Upper lobe of left lung (tissue), 6 donors: ENCODE results near the gene SHC2. TPM values are rescaled to one million over a fixed set of nuclear protein-coding genes. Genes with fewer than 3 reads are reported as not detected.
A peak's percentile ranks its signal among the peaks of the same experiment; 100 is the strongest.

Experiments used
- ATAC-seq, 2 donors: fragments of 200-7000 bp; cut with Tn5 transposase; one replicate each; pipeline ENCODE4 v1.9.1; 2022; ENCODE audit warnings: mild to moderate bottlenecking in 2 of 2, moderate library complexity in 2 of 2; ENCODE audit not compliant: low FRiP score in 2 of 2
- DNase-seq, 2 donors: peaks; one replicate each; pipeline ENCODE4 v3.0.0-alpha.2; 2019 to 2020
- H3K27ac ChIP-seq, 4 donors: fragments of 200-600 bp; sonication (generic); one replicate each; pipeline ENCODE4 v1.5.1; 2016 to 2019
- H3K27me3 ChIP-seq, 4 donors: fragments of 200-600 bp; sonication (generic); one replicate each; pipeline ENCODE4 v1.5.1; 2017 to 2019
- H3K36me3 ChIP-seq, 4 donors: fragments of 200-600 bp; sonication (generic); one replicate each; pipeline ENCODE4 v1.5.1; 2016 to 2019
- H3K4me1 ChIP-seq, 4 donors: fragments of 200-600 bp; sonication (generic); one replicate each; pipeline ENCODE4 v1.5.1; 2018 to 2019
- H3K4me3 ChIP-seq, 4 donors: fragments of 200-600 bp; sonication (generic); one replicate each; pipeline ENCODE4 v1.5.1; 2017 to 2019; ENCODE audit warnings: mild to moderate bottlenecking in 2 of 4, moderate library complexity in 1 of 4
- H3K9me3 ChIP-seq, 4 donors: fragments of 200-600 bp; sonication (generic); one replicate each; pipeline ENCODE4 v1.5.1; 2018 to 2019
- EP300 ChIP-seq, 4 donors: sonication (generic); formaldehyde crosslinking; IDR thresholded peaks; one replicate each; pipeline ENCODE4 v1.5.1; 2017; ENCODE audit warnings: antibody characterized with exemption in 4 of 4, control low read depth in 2 of 4
- POLR2A ChIP-seq, 4 donors: fragments of 450-650 bp; IDR thresholded peaks; one replicate each; pipeline ENCODE4 v1.5.1; 2016 to 2017; ENCODE audit warnings: antibody characterized with exemption in 4 of 4, mild to moderate bottlenecking in 2 of 4
- POLR2AphosphoS5 ChIP-seq, 2 donors: sonication (generic); formaldehyde crosslinking; IDR thresholded peaks; one replicate each; pipeline ENCODE4 v1.5.1; 2017; ENCODE audit warnings: antibody characterized with exemption in 2 of 2
- WGBS, 2 donors: methylation state at CpG; one replicate each; pipeline ENCODE4 v1.1.5; 2017 to 2018; 5-methylcytosine and 5-hydroxymethylcytosine counted together
- total RNA-seq, 6 donors: library from RNA; depleted of rRNA in 4 of 6; stranded (reverse); fragments of >200 nt in 4 of 6; gene quantifications; one replicate each; pipeline versions ENCODE4 v1.1.0 to v1.2.1, GENCODE V29; 2016 to 2021
- TF ChIP-seq, protein P1 (sequence below), 6 experiments: fragments of 450-650 bp in 4 of 6; fragments of 200-600 bp in 2 of 6; sonication (generic) in 2 of 6; IDR thresholded peaks; one replicate each; pipeline ENCODE4 v1.5.1; 2016 to 2019; ENCODE audit warnings: antibody characterized with exemption in 6 of 6
- donor health status: DM: no; HTN: no; CAD: no; lungs with moderate emphysema.
- donor health status: DM: no; HTN: yes; CAD: no; lungs with severe emphysema.

Gene SHC2
- total RNA-seq, 6 donors from 2014 or later, result 10.5 to 104 (median 22.5) TPM

DNA sequence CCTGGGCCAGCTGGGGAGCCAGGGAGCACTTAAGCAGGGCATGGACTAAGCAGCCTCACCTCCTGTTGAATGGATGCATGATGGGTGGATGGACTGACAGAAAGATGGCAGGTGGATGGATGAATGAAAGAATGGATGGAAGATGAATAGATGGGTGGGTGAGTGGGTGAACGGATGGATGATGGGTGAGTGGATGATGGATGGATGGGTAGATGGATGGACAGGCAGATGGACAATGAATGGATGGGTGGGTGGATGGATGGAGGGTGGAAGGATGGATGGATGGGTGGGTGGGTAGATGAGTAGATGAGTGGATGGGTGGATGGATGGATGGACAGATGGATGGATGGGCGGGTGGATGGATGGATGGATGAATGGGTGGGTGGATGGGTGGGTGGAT, 18.7 kb downstream of the SHC2 start:
- no peaks in the 10 kb centered on the region for H3K27me3 ChIP-seq
- ATAC-seq (no peak), DNase-seq (no peak)
- no peak overlapping the region for H3K27ac ChIP-seq
- 95 to 99% methylated on average over 2 of the region's 2 CpGs for WGBS, 2 donors
- H3K9me3 ChIP-seq, result no peaks in the 10 kb centered on the region
- TF ChIP-seq, protein P1, sequence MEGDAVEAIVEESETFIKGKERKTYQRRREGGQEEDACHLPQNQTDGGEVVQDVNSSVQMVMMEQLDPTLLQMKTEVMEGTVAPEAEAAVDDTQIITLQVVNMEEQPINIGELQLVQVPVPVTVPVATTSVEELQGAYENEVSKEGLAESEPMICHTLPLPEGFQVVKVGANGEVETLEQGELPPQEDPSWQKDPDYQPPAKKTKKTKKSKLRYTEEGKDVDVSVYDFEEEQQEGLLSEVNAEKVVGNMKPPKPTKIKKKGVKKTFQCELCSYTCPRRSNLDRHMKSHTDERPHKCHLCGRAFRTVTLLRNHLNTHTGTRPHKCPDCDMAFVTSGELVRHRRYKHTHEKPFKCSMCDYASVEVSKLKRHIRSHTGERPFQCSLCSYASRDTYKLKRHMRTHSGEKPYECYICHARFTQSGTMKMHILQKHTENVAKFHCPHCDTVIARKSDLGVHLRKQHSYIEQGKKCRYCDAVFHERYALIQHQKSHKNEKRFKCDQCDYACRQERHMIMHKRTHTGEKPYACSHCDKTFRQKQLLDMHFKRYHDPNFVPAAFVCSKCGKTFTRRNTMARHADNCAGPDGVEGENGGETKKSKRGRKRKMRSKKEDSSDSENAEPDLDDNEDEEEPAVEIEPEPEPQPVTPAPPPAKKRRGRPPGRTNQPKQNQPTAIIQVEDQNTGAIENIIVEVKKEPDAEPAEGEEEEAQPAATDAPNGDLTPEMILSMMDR (IDR thresholded peaks at IDR 0.05), result no peak
- no peak for TF ChIP-seq EP300 (IDR thresholded peaks at IDR 0.05)
- TF ChIP-seq POLR2A (IDR thresholded peaks at IDR 0.05), result no peak
- TF ChIP-seq POLR2AphosphoS5 (IDR thresholded peaks at IDR 0.05), result no peak
- H3K4me1 ChIP-seq, result peaks cover 0 to 9% (median 7%) of the 10 kb centered on the region in 4 donors
- H3K36me3 ChIP-seq, result peaks cover 0 to 9% (median 0%) of the 10 kb centered on the region in 4 donors
- H3K4me3 ChIP-seq, result no peak overlapping the region

DNA sequence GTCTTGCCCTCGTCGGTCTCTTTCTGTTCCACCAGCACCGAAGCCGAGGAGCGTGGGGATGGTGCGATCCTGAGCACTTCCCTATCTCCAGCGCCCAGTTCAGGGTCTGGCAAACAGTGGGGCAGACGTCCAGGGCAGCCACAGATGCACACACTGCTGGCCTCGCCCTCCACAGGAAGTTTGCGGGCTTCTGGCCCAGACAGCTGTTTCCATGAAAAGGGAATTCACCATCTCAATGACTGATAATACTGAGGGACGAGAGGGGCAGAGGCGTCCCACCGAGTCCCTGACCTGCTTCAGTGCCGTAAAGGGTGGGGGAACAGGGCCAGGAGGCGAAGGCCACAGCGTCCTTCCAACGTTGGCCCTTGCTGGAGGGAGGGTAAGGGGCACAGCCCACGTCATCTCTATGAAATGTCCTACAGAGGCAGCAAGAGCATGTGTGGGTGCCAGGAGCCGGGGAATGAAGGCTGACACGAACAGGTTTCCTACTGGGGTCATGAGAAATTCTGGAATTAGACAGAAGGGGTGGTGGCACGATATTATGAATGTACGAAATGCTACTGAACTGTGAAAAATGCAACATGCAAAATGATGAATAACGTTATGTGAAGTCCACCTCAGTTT, 19.5 kb downstream of the SHC2 start:
- peak in 1 of 2 donors; percentile 29 for DNase-seq
- H3K4me3 ChIP-seq, result no peak overlapping the region
- TF ChIP-seq POLR2AphosphoS5 (IDR thresholded peaks at IDR 0.05), result no peak
- TF ChIP-seq, protein P1 (IDR thresholded peaks at IDR 0.05), result no peak
- TF ChIP-seq EP300 (IDR thresholded peaks at IDR 0.05), result no peak
- no peak for TF ChIP-seq POLR2A (IDR thresholded peaks at IDR 0.05)
- H3K9me3 ChIP-seq, result no peaks in the 10 kb centered on the region
- peaks cover 0 to 9% (median 6%) of the 10 kb centered on the region in 4 donors for H3K4me1 ChIP-seq
- peaks cover 0 to 11% (median 0%) of the 10 kb centered on the region in 4 donors for H3K36me3 ChIP-seq
- no peak overlapping the region for H3K27ac ChIP-seq
- ATAC-seq, result no peak
- 33 to 45% methylated on average over 17 to 19 of the region's 23 CpGs for WGBS, 2 donors
- H3K27me3 ChIP-seq, result no peaks in the 10 kb centered on the region

DNA sequence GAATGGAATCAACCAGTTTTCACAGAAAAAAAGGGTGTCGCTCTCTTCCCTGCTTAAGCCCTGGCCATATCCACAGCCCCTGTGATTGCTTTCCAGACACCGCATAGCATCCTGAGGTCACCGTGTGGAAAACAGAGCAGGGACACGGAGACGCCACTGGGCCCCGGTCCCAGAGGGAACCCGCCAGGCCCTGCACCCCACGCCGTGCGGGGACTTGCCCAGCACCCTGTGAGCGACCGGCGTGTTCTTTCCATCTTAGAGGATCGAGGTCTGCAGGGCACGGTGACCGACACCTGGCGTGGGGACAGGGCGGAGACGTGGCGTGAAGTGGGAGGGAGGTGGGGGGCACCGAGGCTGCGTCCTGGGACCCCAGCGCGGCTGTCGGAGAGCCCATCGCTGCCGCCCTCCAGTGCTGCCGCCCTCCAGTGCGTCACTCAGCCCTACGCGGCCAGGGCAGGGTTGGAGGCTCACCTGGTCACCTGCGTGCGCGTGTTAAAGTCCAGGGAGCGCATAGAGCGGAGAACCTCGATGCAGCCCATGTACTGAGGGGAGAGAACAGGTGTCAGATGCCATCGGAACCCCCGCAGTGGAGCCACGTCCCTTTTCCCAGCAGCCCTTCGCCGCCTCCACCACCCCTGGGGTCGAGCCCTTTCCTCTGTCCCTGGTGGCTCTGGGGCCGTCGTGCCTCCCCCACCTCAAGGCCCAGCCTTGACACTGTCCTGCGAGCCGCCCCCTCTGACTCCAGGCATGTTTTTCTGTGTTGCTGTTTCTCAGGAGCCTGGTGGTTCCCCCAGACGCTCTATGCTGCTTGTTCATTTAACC, 20.2 kb downstream of the SHC2 start:
- Histone ChIP-seq H3K36me3 (peaks cover 0 to 16% (median 0%) of the 10 kb centered on the region in 4 donors), H3K27ac (no peak overlapping the region), H3K9me3 (no peaks in the 10 kb centered on the region), H3K4me3 (no peak overlapping the region), H3K27me3 (no peaks in the 10 kb centered on the region), H3K4me1 (peaks cover 0 to 9% (median 6%) of the 10 kb centered on the region in 4 donors)
- TF ChIP-seq POLR2A (IDR thresholded peaks at IDR 0.05) (no peak), EP300 (IDR thresholded peaks at IDR 0.05) (no peak), POLR2AphosphoS5 (IDR thresholded peaks at IDR 0.05) (no peak)
- TF ChIP-seq, protein P1 (IDR thresholded peaks at IDR 0.05), result no peak
- DNase-seq, result peak in 1 of 2 donors; percentile 72
- ATAC-seq, result no peak
- WGBS, 2 donors, result 79 to 80% methylated on average over 25 to 42 of the region's 48 CpGs

DNA sequence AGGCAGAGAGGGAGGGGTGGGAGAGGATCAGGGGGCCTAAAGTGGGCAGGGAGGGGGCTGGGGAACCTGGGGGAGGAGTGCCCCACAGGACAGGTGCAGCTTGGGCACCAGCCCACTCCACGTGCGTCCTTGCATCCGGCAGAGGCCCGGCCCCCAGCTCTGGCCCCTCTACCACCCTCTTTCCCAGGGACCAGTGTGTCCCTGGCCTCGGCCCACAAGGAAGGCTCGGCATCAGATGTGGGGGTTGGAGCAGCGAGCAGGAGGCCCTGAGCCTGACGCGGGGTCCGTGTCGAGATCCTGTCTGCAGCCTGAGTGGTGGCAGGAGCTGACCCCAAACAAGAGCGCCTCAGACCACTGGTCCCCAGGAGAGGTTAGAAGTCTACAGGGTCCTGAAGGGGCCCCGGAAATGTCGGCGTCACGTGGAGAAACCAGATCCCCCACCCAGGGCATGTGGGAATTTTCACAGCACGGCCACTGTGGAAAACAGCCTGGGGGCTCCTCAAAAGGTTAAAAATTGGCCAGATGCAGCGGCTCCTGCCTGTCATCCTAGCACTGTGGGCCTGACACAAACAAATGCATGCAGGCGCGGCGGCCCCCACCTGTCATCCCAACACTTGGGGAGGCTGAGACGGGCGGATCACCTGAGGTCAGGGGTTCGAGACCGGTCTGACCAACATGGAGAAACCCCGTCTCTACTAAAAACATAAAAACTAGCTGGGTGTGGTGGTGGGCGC, 21.5 kb downstream of the SHC2 start:
- peaks cover 0 to 9% (median 6%) of the 10 kb centered on the region in 4 donors for H3K4me1 ChIP-seq
- H3K4me3 ChIP-seq, result no peak overlapping the region
- H3K27ac ChIP-seq, result no peak overlapping the region
- H3K36me3 ChIP-seq, result peaks cover 0 to 15% (median 1%) of the 10 kb centered on the region in 4 donors
- no peaks in the 10 kb centered on the region for H3K9me3 ChIP-seq
- ATAC-seq (no peak), DNase-seq (peak in 1 of 2 donors; percentile 52)
- WGBS, 2 donors, result 73 to 83% methylated on average over 21 to 26 of the region's 27 CpGs
- TF ChIP-seq POLR2AphosphoS5 (IDR thresholded peaks at IDR 0.05) (no peak), POLR2A (IDR thresholded peaks at IDR 0.05) (no peak), EP300 (IDR thresholded peaks at IDR 0.05) (no peak)
- TF ChIP-seq, protein P1 (IDR thresholded peaks at IDR 0.05), result no peak
- H3K27me3 ChIP-seq, result no peaks in the 10 kb centered on the region
